Fibroblast of villous mesenchyme (primary cell): ENCODE measurements around the gene VASN. TPM values are rescaled to one million over a fixed set of nuclear protein-coding genes. Genes with fewer than 3 reads are reported as not detected.

Source experiments
- DNase-seq: peaks from one replicate; pipeline ENCODE4 v3.0.0-alpha.2; 2010; ENCODE audit warnings: low read depth
- H3K4me3 ChIP-seq: 2 replicates; pipeline ENCODE4 v1.5.1; 2011; ENCODE audit warnings: low read depth, mild to moderate bottlenecking, low read length
- total RNA-seq: library from RNA; depleted of rRNA; stranded (reverse); fragments of >200 nt; gene quantifications from 2 replicates; pipeline ENCODE4 v1.2.3, GENCODE V29; 2012
- TF ChIP-seq, protein P1 (sequence below): IDR thresholded peaks from 2 replicates; pipeline ENCODE4 v1.5.1; 2012; ENCODE audit warnings: low read depth, mild to moderate bottlenecking, low read length; ENCODE audit not compliant: insufficient read depth

Gene VASN
- total RNA-seq, 1 donor: 133 TPM

DNA sequence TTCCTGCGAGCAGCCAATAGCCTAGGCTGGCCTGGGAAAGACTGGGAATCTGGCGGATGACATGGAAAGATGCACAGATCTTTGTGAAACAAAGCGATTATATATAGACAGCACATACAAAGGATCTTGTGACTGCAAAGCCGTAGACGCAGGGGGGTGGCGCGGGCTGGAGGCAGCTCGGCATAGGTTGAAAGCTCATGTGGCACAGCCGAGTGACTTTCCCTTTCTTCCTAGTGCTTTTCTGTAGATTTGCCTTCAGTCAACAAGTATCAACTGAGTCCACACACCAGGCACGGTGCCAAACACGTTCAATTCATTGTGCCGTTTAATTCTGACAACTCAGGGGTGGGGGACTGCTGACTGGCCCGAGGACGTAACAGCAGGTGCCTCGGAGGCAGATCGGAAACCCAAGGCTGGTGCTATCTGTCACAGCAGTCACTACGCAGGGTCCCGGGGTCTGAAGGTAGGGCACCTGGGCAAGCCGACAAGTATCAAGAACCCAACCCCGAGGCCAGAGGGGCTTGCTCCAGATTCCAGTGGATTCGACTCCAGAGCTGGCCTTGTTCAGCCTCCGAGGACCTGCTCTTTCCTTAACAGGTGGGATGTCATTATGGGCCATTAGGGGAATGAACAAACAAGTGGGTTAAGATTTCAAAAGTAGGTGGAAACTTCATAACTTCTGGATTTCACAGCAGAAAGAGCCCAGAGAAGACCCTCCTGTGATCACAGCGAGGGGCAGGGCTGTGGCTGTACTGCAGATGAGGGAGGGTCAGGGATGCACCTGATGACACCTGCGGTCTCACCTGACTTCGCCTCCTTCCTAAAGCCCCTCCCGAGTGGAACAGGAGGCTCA, 26.4 kb upstream of the VASN start:
- DNase-seq: no peak
- TF ChIP-seq, protein P1, sequence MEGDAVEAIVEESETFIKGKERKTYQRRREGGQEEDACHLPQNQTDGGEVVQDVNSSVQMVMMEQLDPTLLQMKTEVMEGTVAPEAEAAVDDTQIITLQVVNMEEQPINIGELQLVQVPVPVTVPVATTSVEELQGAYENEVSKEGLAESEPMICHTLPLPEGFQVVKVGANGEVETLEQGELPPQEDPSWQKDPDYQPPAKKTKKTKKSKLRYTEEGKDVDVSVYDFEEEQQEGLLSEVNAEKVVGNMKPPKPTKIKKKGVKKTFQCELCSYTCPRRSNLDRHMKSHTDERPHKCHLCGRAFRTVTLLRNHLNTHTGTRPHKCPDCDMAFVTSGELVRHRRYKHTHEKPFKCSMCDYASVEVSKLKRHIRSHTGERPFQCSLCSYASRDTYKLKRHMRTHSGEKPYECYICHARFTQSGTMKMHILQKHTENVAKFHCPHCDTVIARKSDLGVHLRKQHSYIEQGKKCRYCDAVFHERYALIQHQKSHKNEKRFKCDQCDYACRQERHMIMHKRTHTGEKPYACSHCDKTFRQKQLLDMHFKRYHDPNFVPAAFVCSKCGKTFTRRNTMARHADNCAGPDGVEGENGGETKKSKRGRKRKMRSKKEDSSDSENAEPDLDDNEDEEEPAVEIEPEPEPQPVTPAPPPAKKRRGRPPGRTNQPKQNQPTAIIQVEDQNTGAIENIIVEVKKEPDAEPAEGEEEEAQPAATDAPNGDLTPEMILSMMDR: no peak
- H3K4me3 ChIP-seq: no peak overlapping the region

DNA sequence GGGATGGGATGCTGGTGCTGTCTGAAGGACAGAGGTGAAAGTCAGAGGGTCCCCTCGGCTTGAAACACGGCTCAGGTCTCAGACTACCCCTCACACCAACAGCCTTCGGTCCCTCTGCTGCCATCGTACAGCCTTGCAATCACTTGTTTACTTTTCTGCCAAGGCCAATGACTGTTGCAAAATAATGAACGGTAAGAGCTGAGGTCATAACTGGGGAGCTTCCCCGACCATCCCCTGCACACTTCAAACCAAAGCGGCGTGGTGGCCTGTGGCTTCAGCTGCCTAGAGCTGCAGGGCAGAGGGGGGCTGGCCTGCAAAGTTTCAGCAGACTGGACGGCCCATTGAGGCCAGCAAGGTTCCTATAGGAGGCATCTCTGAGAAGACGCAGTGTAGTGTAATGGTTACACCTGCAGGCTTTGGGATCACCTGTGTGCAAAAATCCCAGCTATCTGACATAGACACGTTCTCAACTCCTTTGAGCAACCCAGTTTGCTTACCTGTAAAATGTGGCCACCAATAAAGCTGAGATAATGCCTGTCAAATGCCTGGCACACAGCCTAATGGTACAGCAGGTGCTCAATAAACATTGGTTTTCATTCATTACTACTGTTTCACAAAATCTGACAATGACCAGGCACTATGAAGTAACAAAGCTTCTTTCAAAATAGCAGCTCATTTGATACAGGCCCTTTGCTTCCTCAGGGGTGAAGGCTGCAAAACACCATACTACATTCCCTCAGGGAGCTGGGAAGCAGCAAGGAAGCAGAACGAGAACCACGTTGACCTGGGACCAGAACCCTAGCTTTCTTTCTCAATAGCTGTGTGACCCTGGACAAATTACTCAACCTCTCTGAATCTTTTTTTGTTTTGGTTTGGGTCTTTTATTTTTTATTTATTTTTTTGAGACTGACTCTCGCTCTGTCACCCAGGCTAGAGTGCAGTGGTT, 25.5 kb upstream of the VASN start:
- DNase-seq: peak; percentile 28
- H3K4me3 ChIP-seq: no peak overlapping the region
- TF ChIP-seq, protein P1: no peak

DNA sequence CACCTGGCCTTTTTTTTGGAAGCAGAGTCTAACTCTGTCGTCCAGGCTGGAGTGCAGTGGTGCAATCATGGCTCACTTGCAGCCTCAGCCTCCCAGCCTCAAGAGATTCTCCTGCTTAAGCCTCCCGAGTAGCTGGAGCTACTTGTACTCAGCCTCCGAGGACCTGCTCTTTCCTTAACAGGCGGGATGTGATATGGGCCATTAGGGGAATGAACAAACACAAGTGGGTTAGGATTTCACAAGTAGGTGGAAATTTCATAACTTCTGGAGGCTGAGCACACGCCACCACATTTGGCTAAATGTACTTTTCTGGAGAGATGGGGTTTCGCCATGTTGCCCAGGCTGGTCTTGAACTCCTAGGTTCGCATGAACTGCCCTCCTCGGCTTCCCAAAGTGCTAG, 24.6 kb upstream of the VASN start:
- peak; percentile 76 for DNase-seq
- no peak overlapping the region for H3K4me3 ChIP-seq
- TF ChIP-seq, protein P1: no peak

DNA sequence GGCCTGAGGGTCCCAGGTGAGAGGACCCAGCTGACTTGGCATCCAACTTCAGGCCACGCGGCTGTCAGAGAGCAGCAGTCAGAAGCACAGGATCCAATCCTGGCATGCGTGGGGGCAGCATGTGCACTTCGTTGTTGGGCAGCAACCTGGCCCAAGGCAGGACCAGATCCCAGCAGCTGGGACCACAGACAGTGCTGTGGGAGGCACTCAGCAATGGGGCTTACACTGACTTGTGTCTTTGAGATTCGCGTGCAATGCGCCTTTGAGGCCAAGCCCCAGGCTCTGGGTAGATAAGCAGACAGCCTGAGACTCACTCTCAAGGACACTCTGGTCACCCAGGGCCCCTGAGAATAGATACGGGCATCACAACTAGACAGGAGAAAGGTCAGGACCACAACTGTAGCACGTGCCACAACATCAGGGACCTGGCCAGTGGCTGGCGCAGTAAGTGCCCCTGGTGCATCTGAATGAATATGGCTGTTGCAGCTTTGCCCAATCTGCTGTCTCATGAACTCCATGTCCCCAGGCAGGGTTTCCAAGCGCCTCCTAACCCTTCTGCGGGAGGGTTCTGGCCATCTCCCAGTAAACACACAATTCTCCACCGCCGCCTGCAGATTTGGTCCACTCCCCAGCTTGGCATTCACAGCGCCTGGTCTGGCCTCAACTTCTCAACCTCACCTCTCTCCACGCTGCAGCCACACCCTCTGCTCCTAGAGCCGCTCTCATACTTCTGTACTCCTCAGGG, 23.7 kb upstream of the VASN start:
- DNase-seq: no peak
- TF ChIP-seq, protein P1: no peak
- H3K4me3 ChIP-seq: no peak overlapping the region

DNA sequence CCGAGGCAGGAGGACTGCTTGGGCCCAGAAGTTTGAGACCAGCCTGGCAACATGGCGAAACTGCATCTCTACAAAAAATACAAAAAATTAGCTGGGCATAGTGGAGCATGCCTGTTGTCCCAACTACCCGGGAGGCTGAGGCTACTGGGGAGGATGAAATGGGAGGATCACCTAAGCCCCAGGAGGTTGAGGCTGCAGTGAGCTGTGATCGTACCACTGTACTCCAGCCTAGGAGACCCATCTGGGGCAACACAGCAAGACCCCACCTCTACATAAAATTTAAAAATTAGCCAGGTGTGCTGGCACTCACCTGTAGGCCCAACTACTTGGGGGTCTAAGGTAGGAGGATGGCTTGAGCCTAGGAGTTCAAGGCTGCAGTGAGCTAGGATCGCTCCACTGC, 22.3 kb upstream of the VASN start:
- no peak for DNase-seq
- TF ChIP-seq, protein P1: no peak
- no peak overlapping the region for H3K4me3 ChIP-seq

DNA sequence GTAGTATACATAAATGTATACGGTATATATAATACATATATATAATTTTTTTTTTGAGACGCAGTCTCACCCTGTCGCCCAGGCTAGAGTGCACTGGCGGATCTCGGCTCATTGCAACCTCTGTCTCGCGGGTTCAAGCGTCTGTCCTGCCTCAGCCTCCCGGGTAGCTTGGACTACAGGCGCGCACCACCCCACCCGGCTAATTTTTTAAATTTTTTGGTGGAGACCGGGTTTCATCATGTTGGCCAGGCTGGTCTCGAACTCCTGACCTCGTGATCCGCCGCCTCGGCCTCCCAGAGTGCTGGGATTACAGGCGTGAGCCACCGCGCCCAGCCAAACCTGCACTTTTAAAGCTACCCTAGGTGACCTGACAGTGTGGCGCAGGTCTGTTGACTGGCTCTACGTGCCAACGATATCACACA, 21.3 kb upstream of the VASN start:
- DNase-seq: no peak
- peak overlapping the region; percentile 77 for H3K4me3 ChIP-seq
- TF ChIP-seq, protein P1: no peak
